Endothelial cell of umbilical vein (primary cell): ENCODE measurements around the gene RNF11. TPM values are rescaled to one million over a fixed set of nuclear protein-coding genes. Genes with fewer than 3 reads are reported as not detected.
"Not testable (repeated sequence)": the region's sequence is repeated elsewhere in the genome, so short reads cannot be mapped to it uniquely, and the experiment has no call there.

Source experiments
- BruUV-seq: library from RNA; stranded (reverse); fragments of 400-500 nt; replicated peaks from 2 replicates; lab custom pipeline; 2021; lab: Mats Ljungman, UMichigan
- CTCF ChIA-PET: fragments of 300-600, 350-600 bp; sonication (Branson Sonifier 250); formaldehyde crosslinking; loops from one replicate; lab custom pipeline; 2021; ENCODE audit warnings: antibody characterized with exemption, inconsistent platforms; lab: Charles Lee
- POLR2A ChIA-PET: fragments of 300-600, 350-600 bp; sonication (Branson Sonifier 250); formaldehyde crosslinking; loops from one replicate; lab custom pipeline; 2021; ENCODE audit warnings: antibody characterized with exemption, inconsistent platforms; lab: Charles Lee
- DNase-seq: peaks from one replicate; pipeline ENCODE4 v3.0.0-alpha.2; 2011; ENCODE audit warnings: low read depth, low spot score
- FAIRE-seq: peaks from 2 replicates; lab custom pipeline; 2011; peaks lifted over from hg19 to GRCh38; lab: Jason Lieb, UNC
- H2AFZ ChIP-seq: 2 replicates; pipeline ENCODE4 v1.6.0; 2012; ENCODE audit warnings: low read depth, low read length, control low read depth, inconsistent platforms
- H3K27ac ChIP-seq: 2 replicates; pipeline ENCODE4 v1.5.1; 2011; ENCODE audit warnings: low read depth, mild to moderate bottlenecking, control low read depth, low read length, moderate library complexity; ENCODE audit not compliant: insufficient read depth
- H3K27me3 ChIP-seq, 2 experiments: 2 replicates each; pipeline versions ENCODE4 v1.6.0 to v1.6.1; 2011; ENCODE audit warnings: low read length in 2 of 2, mixed read lengths in 1 of 2; ENCODE audit not compliant: control insufficient read depth in 2 of 2, insufficient read depth in 2 of 2
- H3K36me3 ChIP-seq, 2 experiments: 2 replicates in 1 of 2; 3 replicates in 1 of 2; pipeline ENCODE4 v1.5.1; 2011; ENCODE audit warnings: low read length in 2 of 2, mild to moderate bottlenecking in 1 of 2, moderate library complexity in 1 of 2; ENCODE audit not compliant: control insufficient read depth in 2 of 2, insufficient read depth in 2 of 2; ENCODE audit errors: extremely low read depth in 1 of 2
- H3K4me1 ChIP-seq: 3 replicates; pipeline ENCODE4 v1.5.1; 2011; ENCODE audit warnings: mild to moderate bottlenecking, low read length; ENCODE audit not compliant: control insufficient read depth, insufficient read depth; ENCODE audit errors: extremely low read depth
- H3K4me2 ChIP-seq: 2 replicates; pipeline ENCODE4 v1.6.1; 2011; ENCODE audit warnings: low read length, control low read depth, mixed read lengths; ENCODE audit not compliant: insufficient read depth
- H3K4me3 ChIP-seq, 3 experiments: fragments of 200-600 bp in 1 of 3; sonication (generic), shearing (Covaris generic) in 1 of 3; replicated peaks in 1 of 3; 2 replicates each; pipeline ENCODE4 v1.5.1; 2011 to 2016; ENCODE audit warnings: control low read depth in 3 of 3, low read length in 3 of 3, mild to moderate bottlenecking in 2 of 3, inconsistent platforms in 1 of 3, low read depth in 1 of 3, moderate library complexity in 1 of 3; ENCODE audit not compliant: insufficient read depth in 1 of 3
- H3K79me2 ChIP-seq: 2 replicates; pipeline ENCODE4 v1.6.0; 2012; ENCODE audit warnings: low read length, inconsistent platforms; ENCODE audit not compliant: control insufficient read depth, insufficient read depth
- H3K9ac ChIP-seq: replicated peaks from 2 replicates; pipeline ENCODE3; 2011; ENCODE audit warnings: low read length, control low read depth; ENCODE audit not compliant: insufficient read depth; ENCODE audit errors: extremely low read depth
- H3K9me1 ChIP-seq: replicated peaks from 3 replicates; pipeline ENCODE4 v1.6.0; 2011; ENCODE audit warnings: mild to moderate bottlenecking, low read length; ENCODE audit not compliant: control insufficient read depth, insufficient read depth; ENCODE audit errors: extremely low read depth
- H3K9me3 ChIP-seq: replicated peaks from 2 replicates; pipeline ENCODE4 v1.5.1; 2012; ENCODE audit warnings: low read length, inconsistent platforms; ENCODE audit not compliant: control insufficient read depth, insufficient read depth
- H4K20me1 ChIP-seq: replicated peaks from 2 replicates; pipeline ENCODE3; 2011; ENCODE audit warnings: mild to moderate bottlenecking, low read length; ENCODE audit not compliant: control insufficient read depth, insufficient read depth; ENCODE audit errors: extremely low read depth
- CTCF ChIP-seq, 2 donors: IDR thresholded peaks; 1 replicate in 1 of 2; 2 replicates in 1 of 2; pipeline ENCODE4 v1.5.1; 2011; ENCODE audit warnings: low read length in 2 of 2, mild to moderate bottlenecking in 2 of 2, moderate library complexity in 2 of 2, control low read depth in 1 of 2, inconsistent platforms in 1 of 2, low read depth in 1 of 2; ENCODE audit not compliant: insufficient read depth in 1 of 2; ENCODE audit errors: extremely low read depth in 1 of 2
- EZH2 ChIP-seq: IDR thresholded peaks from 2 replicates; pipeline ENCODE4 v1.6.1; 2012; ENCODE audit warnings: borderline replicate concordance, low read depth, mild to moderate bottlenecking, moderate library complexity, low read length, inconsistent platforms; ENCODE audit not compliant: severe bottlenecking
- GATA2 ChIP-seq: IDR thresholded peaks from 2 replicates; pipeline ENCODE4 v1.7.0; 2011; ENCODE audit warnings: low read depth, mild to moderate bottlenecking, moderate library complexity, mixed read lengths, low read length; ENCODE audit not compliant: insufficient read length, insufficient read depth
- MAX ChIP-seq: IDR thresholded peaks from 2 replicates; pipeline ENCODE4 v1.6.1; 2011; ENCODE audit not compliant: insufficient read depth, insufficient read length
- MYC ChIP-seq: IDR thresholded peaks from one replicate; pipeline ENCODE4 v1.6.1; 2011; ENCODE audit warnings: mild to moderate bottlenecking, low read depth, low read length
- POLR2A ChIP-seq: IDR thresholded peaks from 2 replicates; pipeline ENCODE4 v1.6.1; 2012; ENCODE audit warnings: low read depth, mild to moderate bottlenecking, control low read depth, low read length
- POLR2AphosphoS5 ChIP-seq: IDR thresholded peaks from 2 replicates; pipeline ENCODE4 v1.6.1; 2012; ENCODE audit warnings: low read depth, mild to moderate bottlenecking, control low read depth, low read length, moderate library complexity; ENCODE audit not compliant: insufficient read depth
- dilution Hi-C: fragments of 300-500 bp; cut with MboI; formaldehyde crosslinking; loops from one replicate; pipeline ENCODE4 v1.15.0; 2019; ENCODE audit warnings: low sequenced_read_pairs; ENCODE audit not compliant: extremely low pct_ligation_motif_present
- intact Hi-C: fragments of 100-400 bp; cut with micrococcal nuclease; formaldehyde crosslinking; loops from one replicate; pipeline ENCODE4 v1.10.0; 2022
- polyA plus RNA-seq, 4 experiments: library from polyadenylated mRNA; depleted of rRNA in 3 of 4; stranded (reverse) in 3 of 4; unstranded in 1 of 4; fragments of >200 nt; gene quantifications; 2 replicates each; pipeline versions ENCODE4 v1.2.1 to v1.2.3, GENCODE V29; 2011 to 2012; ENCODE audit warnings: missing spikeins in 1 of 4
- total RNA-seq: library from RNA; stranded (reverse); gene quantifications from 2 replicates; pipeline ENCODE4 v1.2.3, GENCODE V29; 2021

The RNF11 gene
- total and polyA plus RNA-seq, 2 donors (not counting 3 experiments of a cell fraction or from before 2014, with no cell fraction given), result 75.2 to 82.9 TPM

GRCh38 chr1:51231896-51232295 is 4.2 kb upstream of the RNF11 start:
- H3K9ac ChIP-seq, result no peak overlapping the region
- TF ChIP-seq POLR2AphosphoS5, result no peak
- TF ChIP-seq MAX, result no peak
- no peak for TF ChIP-seq POLR2A
- no peak for TF ChIP-seq MYC
- no peak for TF ChIP-seq EZH2
- TF ChIP-seq GATA2, result no peak
- TF ChIP-seq CTCF (IDR thresholded peaks at IDR 0.05; ENCODE audit: extremely low read depth in 1 of 2, insufficient read depth in 1 of 2, low read depth in 1 of 2, low read length in 2 of 2), result no peak
- H3K9me3 ChIP-seq, result no peaks in the 10 kb centered on the region
- H4K20me1 ChIP-seq, result no peaks in the 10 kb centered on the region
- H3K27ac ChIP-seq, result no peak overlapping the region
- peaks cover 5% of the 10 kb centered on the region for H3K79me2 ChIP-seq
- peaks cover 12% of the 10 kb centered on the region for H3K4me1 ChIP-seq
- intact Hi-C loops (loop anchor here (10.0 kb wide), 1 partner anchor 303 kb away; no protein-coding TSS in a partner anchor), dilution Hi-C loops (no loop called here)
- H2AFZ ChIP-seq, result no peak overlapping the region
- H3K9me1 ChIP-seq, result no peaks in the 10 kb centered on the region
- FAIRE-seq (no peak), DNase-seq (no peak)
- H3K27me3 ChIP-seq, result no peaks in the 10 kb centered on the region
- ChIA-PET CTCF (no interaction called here), POLR2A (no interaction called here)
- BruUV-seq, result no TSS peak
- no peaks in the 10 kb centered on the region for H3K36me3 ChIP-seq
- no peak overlapping the region for H3K4me2 ChIP-seq
- H3K4me3 ChIP-seq, result no peak overlapping the region

- FAIRE-seq, H3K36me3 ChIP-seq, H3K4me3 ChIP-seq, H3K27ac ChIP-seq, CTCF ChIA-PET, DNase-seq, H3K9ac ChIP-seq, BruUV-seq, H3K27me3 ChIP-seq, POLR2A ChIA-PET, H2AFZ ChIP-seq, H3K9me3 ChIP-seq, H4K20me1 ChIP-seq, dilution Hi-C loops, H3K9me1 ChIP-seq, H3K4me2 ChIP-seq: not testable (repeated sequence)
- Histone ChIP-seq H3K79me2 (peaks cover 28% of the 10 kb centered on the region), H3K4me1 (peaks cover 23% of the 10 kb centered on the region)
- intact Hi-C loops, result loop anchor here (10.0 kb wide), 1 partner anchor 301 kb away; no protein-coding TSS in a partner anchor
Observed at GRCh38 chr1:51234236-51234635, 1.8 kb upstream of the RNF11 start.
